HG02870 (cell line): ENCODE measurements around the gene CD36.

ENCODE experiments used
- ATAC-seq: cut with Tn5 transposase; IDR thresholded peaks from one replicate; pipeline ENCODE4 v1.9.1; 2021; ENCODE audit warnings: mild to moderate bottlenecking, moderate library complexity; ENCODE audit not compliant: unreplicated experiment

Gene CD36

DNA sequence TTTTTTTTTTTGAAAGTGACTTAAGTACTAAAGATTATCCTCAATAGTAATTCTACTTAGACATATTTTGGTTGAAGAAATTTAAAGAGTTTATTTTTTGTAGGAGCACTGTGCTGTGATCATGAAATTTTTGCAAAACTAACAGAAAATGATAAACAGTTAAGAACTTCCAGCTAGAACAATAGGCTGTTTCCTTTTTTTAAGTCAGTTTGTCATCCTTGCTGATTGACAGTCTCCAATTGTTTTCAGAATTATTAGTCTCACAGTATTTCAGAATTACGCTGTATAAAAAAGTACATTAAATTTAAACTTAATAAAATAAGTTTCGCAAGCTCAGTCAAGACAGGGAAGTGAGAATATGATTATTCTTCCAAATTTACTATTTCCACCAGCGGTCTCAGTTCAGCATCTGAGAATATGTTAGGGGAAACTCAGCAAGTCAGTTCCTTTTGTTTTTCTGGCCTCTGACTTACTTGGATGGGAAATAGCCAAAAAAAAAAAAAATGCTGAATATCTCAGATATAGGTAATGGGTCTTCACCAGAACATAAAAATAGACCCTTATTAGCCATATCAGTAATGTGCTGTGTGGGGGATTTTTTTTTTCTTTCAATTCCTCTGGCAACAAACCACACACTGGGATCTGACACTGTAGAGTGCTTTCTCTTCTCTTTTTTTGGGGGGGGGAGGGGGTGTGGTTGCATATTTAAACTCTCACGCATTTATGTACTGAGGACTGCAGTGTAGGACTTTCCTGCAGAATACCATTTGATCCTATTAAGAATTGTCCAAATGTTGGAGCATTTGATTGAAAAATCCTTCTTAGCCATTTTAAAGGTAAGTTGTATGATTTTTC is at the start of gene CD36:
TSS of gene CD36 (plus strand) at position 732 of the 855 bp plus-strand sequence. CDS start 8,099 bp downstream, outside the sequence.
- ATAC-seq: peak; percentile 92

DNA sequence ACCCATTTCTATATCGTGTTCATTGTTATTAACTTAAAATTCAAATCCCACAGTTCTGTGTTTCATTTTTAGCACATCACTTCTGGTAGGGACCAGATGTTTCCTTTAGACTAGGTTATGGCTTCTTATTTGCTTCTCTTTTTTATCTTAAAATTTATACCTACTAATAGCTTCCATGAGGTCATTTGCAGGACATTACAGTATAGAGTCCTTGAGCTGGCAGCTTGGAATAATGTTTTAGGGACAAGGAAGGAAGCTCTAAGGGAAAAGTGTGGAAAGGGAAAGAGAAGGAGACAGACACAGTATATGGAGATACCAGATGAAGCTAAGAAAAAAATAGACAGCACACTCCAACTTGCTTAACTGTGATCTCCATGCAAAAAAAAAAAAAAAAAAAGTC is 48.8 kb upstream of the CD36 start:
- ATAC-seq: no peak

DNA sequence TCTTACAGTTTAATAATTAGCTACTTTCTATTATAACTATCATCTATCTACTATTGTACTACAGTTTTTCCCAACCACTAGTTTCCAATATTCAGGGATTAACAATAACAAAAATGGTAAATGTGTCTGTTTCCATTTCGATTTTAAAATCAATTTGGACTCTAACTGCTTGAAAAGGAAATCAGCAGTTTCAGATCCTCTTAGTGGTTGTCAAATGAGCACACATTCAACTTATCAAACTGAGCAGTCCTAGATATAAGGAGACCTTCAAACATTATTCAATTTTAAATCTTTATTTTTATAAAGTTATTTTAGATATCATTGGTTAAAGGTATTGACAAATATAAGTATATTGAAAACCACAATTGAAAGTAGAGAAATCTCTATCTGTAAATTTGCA is 46.8 kb upstream of the CD36 start:
- ATAC-seq: no peak

DNA sequence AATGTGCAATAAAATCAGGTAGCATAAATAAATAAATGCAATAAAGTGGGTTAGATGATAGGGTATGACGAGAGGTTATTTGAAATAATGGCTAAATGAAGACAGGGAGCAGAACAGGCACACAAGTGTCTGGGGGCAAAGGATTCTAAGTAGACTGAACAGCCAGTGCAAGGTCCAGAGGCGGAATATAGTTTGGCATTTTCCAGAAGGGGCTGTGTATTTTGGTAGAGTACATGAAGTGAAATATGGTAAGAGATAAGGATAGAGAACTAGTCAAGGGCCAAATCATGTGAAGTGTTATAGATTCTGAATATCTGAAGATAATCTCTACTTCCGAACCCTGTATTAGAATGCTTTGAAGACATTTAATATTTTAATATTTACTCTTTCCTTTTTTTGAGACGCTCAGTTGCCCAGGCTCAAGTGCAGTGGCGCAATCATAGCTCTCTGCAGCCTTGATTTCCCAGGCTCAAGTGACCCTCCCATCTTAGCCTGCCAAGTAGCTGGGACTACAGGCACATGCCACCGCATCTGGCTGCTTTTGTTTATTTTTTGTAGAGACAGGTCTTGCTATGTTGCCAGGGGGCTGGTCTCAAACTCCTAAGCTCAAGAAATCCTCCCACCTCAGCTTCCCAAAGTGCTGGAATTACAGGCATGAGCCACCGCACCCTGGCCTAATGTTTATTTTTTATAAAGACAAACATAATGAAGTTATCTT is 44.4 kb upstream of the CD36 start:
- ATAC-seq: no peak

DNA sequence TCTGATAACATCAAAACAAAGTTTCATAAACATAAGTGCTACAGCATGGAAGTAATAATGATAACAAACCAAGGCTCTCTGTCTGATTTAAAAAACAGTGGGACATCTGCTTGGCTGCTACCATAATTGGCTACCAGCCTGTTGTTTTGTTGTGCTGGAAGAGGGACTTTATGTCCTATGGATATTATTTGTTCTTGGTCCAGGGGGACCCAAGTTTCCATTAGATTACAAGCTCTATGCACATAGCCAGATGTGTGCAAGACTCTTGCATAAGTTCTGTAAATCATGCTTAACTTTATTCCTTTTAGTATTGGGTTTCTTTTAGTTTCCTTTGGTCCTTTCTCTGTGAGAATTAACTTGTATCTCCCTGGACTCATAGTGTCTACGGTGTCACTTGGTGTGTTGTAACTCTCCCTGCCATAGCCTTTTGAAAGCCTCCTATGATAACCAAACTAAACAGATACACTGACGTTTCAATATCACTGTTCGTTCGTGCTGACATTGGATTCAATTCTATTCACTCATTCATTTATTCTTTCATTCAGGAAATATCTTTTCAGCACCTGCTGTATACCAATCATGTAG is 41.4 kb upstream of the CD36 start:
- no peak for ATAC-seq

DNA sequence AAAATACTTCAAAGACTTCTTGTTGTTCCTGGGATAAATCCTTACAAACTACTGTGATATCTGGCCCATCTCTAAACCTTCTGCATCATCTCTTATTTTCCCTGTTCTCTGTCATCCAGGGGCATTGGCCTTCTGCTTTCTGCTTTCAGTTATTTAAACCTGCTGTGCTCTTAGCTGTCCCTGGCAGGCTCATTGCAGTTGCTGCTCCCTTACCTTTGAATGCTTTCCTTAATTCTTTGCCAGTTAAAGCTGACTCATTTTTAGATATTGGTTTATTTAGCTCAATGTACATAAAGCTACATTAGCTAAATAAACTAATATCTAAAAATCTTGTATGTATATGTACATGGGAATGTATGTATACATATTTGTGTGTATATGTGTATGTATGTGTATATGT is 40.6 kb upstream of the CD36 start:
- no peak for ATAC-seq

DNA sequence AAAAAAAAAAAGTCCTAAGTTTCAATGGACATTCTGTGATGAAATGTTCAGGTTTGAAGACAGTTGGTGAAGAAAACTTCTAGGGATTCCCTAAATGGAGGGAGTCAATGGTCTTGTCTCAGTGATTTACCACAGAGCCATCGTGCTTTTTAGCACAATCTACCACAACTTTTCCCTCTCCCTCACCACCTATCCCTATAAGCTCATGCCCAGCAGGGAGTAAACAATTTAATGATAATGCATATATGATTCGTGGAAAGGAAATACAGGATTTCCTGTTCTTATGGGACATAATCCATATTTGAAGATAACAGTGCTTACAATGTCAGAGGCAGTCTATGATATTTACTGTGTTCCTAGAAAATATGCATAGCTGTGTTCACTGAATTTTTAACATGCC is 38.4 kb upstream of the CD36 start:
- no peak for ATAC-seq

DNA sequence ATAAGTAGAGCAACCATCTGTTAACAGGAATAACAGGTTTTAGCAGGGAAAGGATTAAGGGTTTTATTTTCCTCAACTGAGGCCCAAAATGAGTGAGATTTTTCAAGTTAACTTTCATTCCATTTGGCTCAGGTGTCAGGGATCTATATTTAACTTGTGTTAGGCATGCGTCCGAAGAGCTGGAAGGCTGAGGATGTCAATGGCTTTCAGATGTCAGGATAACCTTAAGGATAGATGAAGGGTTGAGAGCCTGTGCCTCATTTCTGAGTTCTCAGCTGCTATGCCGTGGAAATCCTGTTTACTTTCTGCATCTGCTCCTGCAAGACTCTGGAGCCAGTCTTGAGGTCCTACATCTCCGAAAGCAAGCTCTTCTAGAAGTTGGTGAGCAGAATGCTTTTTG is 36.4 kb upstream of the CD36 start:
- ATAC-seq: no peak

DNA sequence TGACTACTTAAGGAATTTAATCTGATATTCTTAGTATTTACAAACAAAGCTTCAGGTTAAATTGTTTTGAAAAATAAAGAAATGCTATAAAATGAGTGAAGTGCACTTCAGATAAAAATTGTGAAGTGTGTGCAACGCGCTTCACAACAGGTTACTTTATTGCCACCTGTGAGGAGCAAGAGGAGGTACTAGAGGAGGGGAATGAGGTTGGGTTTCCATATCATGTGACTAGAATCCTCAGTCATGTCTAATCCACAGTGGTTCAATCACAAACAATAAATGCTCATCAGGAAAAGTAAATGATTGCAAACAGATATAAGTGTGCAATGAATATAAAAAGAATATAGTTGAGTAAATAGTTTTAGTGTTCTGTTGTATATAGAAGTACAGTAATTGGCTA is 34.5 kb upstream of the CD36 start:
- no peak for ATAC-seq

DNA sequence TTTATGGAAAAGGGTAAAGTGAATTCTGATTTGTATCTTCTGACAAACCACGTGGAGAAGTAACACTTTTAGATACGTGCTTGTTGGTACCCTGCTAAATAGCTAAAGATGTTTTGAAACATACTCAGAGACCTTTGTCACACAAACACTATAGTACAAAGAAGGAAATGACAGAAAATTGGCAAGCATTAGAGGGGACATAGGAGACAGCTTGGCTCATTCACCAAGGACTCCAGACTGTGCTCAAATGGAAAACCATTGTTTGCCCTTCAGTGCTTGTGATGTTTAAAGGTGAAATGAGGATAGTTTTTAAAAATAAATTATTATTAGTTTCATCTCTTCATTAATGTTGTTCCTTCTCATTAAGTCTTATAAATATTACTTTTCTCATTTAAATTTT is 34.0 kb upstream of the CD36 start:
- ATAC-seq: no peak

DNA sequence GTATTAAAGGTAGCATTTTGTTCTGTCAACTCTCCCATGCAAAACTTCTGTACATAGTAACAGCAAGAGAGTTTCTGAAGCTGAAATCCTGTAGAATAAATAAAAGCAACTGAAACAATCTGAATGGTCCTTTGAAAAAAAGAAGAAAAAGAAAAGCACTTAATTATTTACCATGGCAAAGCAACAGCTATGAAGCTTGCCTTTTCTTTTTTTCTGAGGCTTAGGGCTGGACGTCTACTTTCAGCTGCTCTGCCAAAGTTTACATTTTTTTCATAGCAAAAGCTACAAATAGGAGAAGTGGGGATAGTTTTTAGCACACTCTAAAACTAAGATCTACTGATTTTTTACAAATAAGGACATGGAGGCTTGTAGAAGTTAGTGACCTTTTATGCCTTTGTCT is 31.3 kb upstream of the CD36 start:
- no peak for ATAC-seq

DNA sequence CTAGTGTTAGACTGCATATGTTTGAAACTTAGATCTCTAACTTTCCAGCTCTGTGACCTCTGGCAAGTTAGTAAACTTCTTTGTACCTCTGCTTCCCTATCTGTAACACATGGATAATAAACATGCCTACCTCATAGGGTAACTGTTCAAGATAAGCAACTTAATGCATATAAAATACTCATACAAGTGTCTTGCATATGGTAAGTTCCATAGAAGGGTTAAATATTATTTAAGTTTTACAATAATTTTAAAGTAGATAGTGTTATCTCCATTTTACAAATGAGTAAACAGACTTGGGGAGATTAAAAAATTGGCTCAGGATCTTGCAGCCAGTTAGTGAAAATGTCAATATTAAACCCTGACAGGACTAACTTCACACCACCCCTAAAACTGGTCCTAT is 30.1 kb upstream of the CD36 start:
- ATAC-seq: no peak

DNA sequence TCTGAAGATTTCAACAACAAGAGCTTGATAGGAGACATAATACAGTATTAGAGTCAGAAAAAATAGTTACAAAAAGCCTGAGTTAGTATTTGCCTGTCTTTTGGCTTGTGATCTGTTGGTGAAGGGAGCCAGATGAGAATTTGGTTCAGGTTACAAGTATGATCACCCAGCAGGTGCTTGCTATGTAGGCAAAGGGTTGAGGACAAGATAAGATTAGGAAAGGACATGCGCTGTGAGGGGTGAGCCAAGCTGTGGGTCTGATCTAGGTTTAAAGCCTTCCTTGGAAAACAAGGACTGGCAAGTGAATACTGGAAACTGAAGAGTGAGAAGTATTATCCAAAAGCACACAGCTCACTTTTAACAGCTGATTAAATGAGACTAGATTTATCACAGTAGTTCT is 28.7 kb upstream of the CD36 start:
- ATAC-seq: no peak

DNA sequence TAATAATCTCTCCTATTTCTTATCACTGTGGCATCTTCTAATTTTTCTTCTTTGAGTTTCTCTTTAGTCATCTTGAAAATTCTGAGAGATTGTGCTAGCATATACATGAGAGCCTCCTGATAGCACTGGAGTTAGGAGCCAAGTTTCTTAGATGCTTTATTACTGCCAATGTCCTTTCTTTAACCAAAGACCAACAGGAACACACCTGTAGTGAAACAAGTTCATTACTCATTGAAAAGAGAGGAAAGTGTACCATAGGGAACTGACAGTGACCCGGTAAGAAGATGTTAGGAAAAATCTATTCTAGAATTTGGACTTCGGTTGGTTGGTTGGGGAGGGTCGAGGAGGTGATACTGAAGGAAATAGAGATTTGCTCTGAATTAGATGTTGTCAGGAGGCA is 27.1 kb upstream of the CD36 start:
- ATAC-seq: no peak

DNA sequence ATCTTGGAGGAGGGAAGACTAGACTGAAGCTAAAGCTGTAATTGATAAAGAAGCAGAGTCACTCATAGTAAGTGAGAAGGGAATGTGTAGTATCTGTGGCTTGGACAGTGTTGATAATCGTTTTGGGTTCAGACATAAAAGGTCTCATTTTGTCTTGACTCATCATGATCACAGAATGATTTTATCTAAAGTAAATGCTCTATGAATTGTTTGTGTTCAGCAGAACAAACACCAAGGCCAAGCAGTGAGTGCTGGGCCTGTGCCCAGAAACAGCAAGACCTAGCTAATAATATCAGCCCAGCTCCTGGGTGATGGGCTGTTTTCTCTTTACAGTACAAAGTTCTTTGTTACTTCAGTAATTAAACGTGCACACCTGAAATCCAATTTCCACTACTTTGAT is 26.7 kb upstream of the CD36 start:
- no peak for ATAC-seq

DNA sequence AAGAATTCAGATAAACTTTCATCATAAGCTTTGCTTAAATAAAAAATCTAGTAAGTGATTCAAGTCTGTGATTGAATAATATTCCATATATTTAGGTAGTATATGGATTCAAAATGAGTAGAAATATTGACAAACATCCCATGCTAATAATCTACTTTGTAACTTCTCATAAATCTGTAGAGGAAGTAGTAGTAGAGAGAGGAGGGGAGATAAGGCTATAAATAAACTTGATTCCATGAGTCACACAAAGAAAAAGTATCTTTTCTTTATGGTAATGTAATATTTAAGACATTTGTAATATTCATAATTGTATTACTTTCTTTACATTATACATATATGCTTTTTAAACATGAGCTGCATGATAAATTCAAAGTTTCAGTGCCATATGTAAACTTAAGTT is 25.6 kb upstream of the CD36 start:
- ATAC-seq: no peak

DNA sequence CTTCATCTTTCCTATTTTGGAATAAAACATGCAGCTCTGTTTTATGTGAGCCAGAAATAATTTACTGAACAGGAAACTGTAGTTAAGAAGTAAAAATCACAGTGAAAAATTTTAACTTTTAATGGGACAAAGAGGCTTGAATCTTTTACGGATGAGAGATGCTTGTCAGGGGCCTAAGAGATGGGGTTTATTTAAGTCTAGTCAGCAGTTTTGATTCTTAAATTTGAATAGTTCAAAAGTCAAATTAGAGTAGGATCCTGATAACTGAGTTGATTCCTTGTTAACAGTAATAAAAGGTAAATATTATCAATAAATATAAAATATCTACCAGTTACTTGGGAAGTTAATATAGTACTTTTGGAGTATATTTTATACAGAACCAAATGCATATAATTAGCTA is 24.9 kb upstream of the CD36 start:
- ATAC-seq: no peak

DNA sequence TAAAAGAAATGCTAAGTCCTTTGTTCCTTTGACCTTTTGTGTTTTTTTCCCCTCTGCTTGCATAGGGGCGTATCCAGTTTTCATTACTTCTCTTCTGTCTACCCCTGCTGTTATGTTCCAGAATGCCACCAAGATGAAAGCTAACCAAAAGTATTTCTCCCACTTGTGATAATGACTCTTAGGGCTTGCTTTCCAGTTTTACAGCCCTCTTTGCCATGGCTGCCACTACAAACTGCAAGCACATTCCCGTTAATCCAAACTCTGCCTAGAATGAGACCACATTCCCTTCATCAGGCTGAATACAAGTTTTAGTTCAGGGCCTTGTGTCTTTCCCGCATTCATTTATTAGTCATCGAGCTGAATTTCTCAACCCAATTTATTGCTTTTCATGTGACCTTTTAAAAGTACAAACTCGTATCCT is 23.6 kb upstream of the CD36 start:
- no peak for ATAC-seq

DNA sequence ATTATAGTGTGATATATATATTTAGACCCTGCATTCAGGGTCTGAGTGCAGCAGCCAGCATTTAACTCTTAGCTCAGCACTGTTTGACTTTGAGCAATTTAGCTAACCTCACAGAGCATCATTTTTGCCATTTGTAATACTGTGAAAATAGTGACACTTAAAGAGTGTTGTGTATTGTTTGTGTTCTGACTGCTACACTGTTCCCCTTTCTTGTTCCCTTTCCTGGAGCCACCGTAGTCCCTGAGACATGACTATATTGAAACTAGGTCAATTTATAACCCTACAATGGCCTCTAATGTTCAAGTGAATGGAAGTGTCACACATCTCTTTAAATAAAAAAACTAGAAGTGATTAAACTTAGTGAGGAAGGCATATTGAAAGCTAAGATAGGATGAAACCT is 20.3 kb upstream of the CD36 start:
- ATAC-seq: no peak

DNA sequence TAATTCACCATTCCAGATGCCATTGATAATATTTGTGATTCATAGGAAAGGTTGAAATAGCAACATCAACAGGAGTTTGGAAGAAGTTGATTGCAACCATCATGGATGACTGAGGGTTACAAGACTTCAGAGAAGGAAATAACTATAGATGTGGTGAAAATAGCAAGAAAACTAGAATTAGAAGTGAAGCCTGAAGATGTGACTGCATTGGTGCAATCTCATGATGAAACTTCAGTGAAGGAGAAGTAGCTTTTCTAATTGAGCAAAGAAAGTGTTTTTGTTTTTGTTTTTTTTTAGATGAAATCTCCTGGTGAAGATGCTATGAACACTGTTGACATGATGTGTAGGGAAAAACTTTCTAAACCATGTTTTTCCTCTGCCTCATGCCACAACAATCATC is 18.7 kb upstream of the CD36 start:
- no peak for ATAC-seq

DNA sequence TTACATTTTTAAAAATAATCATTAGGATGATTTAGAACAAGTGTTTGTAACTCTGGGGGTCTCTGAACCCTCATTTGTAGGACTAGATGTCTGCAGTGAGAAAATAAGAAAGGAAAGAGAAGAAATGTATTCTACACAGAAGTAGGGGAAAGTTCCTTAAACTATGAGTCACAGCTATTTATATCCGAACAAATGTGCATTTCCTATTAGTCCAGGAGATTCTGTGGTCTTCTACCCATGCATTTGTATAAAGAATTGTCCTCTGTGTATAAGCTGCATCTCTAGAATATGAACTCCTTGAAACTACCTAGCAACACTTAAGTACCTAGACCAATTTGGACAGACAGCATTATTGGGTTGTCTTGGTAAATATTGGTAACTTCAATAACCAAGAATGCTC is 15.9 kb upstream of the CD36 start:
- no peak for ATAC-seq
